Body of pancreas (tissue), 4 donors: Measurements from ENCODE around the gene TOMT.

Experiments used
- POLR2A ChIP-seq, 3 donors: fragments of 450-650 bp; IDR thresholded peaks; one replicate each; pipeline ENCODE4 v1.6.1; 2016; ENCODE audit warnings: antibody characterized with exemption in 3 of 3, mild to moderate bottlenecking in 2 of 3
- TF ChIP-seq, protein P1 (sequence below), 7 experiments: fragments of 450-650 bp in 4 of 7; fragments of 200-600 bp in 3 of 7; sonication (generic) in 3 of 7; IDR thresholded peaks; one replicate each; pipeline ENCODE4 v1.5.1; 2016 to 2019; ENCODE audit warnings: antibody characterized with exemption in 7 of 7

DNA sequence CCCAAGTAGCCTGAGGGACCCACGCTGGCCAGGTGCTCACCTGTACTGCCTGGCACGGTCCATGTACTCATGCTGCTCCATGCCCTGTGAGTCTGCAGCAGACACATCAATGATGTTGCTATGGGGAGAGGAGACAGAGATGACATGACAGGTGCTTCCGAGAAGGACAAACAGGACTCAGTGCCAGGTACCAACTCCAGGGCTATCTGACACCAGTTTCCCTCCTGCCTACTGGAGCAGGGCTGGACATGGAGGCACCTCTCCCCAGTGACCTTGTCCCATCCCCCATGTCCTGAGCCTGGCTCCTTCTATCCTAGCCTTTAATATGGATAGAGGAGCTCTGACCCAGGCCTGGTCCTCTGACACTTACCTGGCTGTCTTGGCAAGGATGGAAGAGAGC lies 7.0 kb upstream of the TOMT start:
- TF ChIP-seq POLR2A (IDR thresholded peaks at IDR 0.05), result no peak
- TF ChIP-seq, protein P1, sequence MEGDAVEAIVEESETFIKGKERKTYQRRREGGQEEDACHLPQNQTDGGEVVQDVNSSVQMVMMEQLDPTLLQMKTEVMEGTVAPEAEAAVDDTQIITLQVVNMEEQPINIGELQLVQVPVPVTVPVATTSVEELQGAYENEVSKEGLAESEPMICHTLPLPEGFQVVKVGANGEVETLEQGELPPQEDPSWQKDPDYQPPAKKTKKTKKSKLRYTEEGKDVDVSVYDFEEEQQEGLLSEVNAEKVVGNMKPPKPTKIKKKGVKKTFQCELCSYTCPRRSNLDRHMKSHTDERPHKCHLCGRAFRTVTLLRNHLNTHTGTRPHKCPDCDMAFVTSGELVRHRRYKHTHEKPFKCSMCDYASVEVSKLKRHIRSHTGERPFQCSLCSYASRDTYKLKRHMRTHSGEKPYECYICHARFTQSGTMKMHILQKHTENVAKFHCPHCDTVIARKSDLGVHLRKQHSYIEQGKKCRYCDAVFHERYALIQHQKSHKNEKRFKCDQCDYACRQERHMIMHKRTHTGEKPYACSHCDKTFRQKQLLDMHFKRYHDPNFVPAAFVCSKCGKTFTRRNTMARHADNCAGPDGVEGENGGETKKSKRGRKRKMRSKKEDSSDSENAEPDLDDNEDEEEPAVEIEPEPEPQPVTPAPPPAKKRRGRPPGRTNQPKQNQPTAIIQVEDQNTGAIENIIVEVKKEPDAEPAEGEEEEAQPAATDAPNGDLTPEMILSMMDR (IDR thresholded peaks at IDR 0.05), result no peak
